NCI-H1417 treated with DMSO at 0.1 percent for 48 hours (cell line): ENCODE data around the gene MIF4GD.
"Not testable (repeated sequence)": the region's sequence is repeated elsewhere in the genome, so short reads cannot be mapped to it uniquely, and the experiment has no call there.

Experiments
- DNase-seq: peaks from one replicate; lab custom pipeline; 2025; lab: John Stamatoyannopoulos, UW

Gene MIF4GD

DNA sequence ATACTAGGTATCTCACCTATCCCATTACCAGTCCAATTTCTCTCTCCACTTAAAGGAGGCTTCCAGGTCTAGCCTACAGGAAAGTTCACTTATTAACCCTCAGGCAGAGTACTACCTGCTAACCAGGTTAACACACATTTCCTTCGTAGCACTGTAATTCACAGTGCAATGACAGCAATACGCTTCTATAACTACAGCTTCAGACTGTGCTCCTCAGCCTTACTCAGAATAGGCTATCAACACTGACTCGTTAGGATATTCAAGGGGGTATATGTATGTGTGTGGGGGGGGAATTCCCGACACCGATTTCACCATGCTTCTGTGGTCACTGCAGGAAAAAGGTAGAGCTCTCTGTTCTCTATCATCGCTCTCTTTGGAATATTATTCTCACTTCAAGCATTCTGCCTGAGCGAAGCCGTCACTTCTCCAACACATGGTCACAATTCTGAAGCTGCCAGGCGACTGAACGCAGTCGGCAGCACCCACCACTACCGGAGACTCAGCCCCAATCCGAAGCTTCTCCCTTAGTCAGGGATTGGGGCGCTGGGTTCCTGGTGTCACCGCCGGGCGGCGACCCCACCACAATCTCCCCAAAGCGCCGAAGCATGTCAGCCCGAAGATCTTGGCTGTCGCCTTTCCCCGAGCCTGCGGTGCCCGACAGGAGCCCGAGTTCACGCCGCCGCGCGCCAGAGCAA, 10.2 kb downstream of the MIF4GD start:
- no peak for DNase-seq

- not testable (repeated sequence) for DNase-seq
These were observed 13.8 kb downstream of the MIF4GD start for GRCh38 chr17:75257228-75257627.

GRCh38 chr17:75255954-75256698, 14.9 kb downstream of the MIF4GD start:
- DNase-seq, result not testable (repeated sequence)

DNA sequence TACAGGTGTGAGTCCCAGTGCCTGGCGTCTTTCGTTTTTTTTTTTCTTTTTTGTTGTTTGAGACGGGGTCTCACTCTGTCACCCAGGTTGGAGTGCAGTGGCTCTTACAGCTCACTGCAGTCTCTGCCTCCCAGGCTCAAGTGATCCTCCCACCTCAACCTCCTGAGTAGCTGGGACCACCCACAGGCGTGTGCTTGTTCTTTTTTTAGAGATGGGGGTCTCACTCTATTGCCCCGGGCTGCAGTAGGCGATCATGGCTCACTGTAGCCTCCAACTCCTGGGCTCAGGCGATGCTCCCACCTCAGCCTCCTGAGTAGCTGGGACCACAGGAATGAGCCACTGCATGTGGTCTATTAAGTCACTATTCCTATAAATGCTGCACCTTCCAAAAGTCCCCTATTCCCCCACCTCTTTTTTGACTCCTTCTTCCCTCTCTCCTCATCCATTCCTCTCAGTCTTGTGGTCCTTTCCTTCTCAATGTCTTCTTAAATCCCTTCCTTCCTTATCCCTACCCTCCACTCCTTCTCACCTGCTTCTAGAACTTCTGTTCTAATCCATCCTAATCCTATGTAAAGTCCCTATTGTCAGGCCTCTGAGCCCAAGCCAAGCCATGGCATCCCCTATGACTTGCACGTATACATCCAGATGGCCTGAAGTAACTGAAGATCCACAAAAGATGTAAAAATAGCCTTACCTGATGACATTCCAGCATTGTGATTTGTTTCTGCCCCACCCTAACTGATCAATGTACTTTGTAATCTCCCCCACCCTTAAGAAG, 18.8 kb downstream of the MIF4GD start:
- no peak for DNase-seq

DNA sequence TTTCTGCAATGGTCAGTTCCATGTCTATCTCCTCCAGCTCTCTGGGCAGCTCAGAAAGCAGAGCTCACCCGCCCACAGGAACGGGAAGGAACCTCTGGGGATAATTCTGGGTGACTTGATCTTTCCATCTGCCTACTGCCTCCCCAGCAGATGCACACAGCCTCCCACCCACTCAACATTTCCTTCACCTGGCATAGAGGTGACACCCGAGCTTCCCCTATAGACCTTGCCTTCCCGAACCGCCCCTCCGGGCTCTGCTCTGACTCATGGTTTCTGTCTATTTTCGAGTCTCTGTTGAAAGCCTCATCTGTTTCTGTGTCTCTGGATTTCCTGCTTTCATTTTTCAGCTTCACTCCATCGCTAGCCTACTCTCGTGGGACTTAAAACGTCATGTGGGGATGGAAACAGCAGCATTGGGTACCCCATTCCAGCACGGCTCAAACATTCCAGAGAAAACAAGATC, 21.0 kb downstream of the MIF4GD start:
- DNase-seq, result no peak

DNA sequence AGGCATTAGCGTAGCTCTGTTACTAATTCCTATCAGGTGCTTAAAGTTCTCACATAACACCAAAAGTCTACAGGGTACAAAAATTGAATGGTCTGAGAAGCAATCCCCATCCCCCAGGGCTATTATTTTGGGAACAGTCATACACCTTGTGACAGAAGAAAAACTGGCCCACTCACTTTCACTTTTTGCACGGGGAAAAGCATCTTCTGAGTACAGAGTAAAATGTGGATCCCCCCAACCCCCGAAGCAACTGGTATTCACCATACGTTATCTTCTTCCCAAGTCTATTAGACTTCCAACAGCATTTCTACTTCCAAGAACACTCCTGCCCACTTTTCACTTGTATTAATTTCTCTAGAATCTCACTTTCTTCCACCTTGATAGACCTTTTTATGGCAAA, 21.5 kb downstream of the MIF4GD start:
- no peak for DNase-seq

- no peak for DNase-seq
These were observed 24.6 kb downstream of the MIF4GD start for GRCh38 chr17:75246404-75246803.

DNA sequence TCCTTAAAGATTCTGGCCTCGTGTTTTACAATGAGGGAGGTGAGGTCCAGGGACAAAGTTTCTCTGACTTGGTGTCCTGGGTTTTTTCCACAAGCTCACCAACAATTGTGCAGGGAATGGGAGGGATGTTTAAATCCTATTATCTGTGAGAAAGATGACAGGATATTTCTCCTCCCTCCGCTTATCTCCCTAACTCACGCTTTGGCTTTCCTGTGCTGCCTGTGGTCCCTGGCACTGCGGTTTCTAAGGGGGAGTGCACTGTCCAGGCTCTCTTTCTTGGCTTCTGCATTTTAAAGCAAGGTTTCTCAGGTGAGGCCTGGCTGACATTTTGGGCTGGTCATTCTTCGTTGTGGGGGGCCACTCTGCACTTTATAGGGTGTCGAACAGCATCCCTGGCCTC, 26.0 kb downstream of the MIF4GD start:
- DNase-seq, result no peak

DNA sequence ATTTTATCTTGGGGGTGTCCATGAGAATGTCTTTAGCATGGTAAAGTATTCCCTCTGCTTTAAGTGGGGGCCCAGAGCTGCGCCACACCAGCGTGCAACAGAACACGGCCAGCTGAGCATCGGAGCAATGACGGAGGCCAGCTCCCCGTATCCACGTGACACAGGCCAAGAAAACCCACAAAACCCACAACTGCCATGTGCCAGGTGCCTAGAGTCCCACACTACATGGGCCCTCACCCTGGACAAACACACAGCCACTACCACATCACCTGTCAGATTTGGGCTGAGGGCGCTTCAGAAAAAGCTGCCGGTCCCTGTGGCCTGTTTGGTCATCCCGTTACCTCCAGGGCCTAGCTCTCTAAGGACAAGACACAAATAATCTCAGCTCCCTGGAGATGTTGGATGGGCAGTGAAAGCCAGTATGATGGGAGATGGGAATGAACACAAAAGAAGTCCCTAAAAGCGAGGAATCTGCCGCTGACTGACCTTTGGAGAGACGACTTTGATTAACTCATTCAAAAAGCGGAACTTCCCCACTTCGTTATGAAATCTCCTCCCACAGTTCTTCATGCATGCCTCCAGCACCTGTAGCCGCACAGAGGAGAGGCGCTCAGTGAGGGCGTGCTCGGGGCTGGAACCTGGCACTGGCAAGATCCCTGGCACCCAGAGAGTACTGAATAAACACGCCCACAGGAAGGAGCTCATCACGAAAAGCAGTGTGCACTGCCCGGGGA, 26.7 kb downstream of the MIF4GD start:
- DNase-seq, result no peak

DNA sequence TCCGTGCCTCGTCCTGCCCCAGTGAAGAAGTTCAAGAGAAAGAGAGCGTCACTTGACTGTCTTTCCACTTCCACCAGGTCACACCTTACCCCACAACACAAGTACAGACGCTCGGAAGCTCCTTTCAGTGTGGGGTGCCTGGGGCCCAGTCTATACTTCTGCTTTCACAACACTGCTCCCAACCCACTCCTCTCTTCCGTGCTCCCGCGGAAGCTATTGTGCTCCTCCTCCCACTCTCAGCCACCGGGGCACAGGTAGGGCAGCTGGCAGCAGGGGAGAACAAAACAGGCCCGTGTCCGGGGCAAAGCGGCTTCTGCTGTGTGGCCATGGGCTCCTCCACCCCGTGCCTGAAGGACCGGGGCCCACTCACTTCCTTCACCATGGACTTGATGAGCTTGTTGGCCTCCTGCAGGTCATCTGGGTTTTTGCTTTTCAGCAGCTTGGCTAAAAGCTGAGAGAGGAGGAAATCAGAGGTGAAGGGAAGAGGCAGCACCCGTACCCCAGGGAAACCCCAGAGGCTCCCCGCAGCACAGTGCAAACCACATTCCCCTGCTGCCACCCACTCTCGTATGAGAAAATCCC, 28.5 kb downstream of the MIF4GD start:
- no peak for DNase-seq

DNA sequence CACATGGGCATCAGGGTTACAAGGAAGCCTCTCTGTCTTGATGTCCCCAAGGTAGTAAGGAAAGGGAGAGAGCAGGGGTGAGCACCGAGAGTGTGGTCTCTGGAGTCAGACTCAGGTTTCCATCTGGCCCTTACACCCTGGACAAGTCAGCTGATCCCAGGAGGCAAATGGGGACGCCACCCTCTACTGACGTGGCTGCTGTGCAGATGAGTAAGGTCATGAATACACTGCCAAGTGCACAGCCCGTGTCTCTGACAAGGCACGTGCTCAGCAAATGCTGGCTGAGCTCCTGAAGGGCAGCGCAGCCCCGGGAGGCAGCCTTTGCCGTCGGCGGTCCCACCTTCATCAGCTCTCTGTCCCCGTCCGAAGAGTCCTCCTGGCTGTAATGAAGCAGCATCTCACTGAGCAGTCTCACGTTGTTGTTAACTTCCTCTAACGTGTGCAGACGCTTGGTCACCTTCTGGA, 29.0 kb downstream of the MIF4GD start:
- no peak for DNase-seq

GRCh38 chr17:75241502-75241901, 29.5 kb downstream of the MIF4GD start:
- no peak for DNase-seq

DNA sequence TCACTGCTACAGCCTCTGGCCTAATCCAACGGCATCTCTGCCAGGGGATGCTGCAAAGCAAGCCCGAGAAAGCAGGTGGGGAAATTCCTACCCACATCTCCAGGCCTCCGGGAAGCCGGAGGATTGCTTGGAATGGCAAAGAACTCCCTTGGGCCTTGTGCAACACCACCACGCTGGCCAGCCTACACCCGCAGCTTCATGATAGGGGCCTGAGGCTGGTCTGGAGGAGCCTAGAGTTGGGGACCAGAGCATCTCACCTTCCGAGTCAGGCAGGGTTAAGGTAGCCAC, 29.9 kb downstream of the MIF4GD start:
- no peak for DNase-seq

DNA sequence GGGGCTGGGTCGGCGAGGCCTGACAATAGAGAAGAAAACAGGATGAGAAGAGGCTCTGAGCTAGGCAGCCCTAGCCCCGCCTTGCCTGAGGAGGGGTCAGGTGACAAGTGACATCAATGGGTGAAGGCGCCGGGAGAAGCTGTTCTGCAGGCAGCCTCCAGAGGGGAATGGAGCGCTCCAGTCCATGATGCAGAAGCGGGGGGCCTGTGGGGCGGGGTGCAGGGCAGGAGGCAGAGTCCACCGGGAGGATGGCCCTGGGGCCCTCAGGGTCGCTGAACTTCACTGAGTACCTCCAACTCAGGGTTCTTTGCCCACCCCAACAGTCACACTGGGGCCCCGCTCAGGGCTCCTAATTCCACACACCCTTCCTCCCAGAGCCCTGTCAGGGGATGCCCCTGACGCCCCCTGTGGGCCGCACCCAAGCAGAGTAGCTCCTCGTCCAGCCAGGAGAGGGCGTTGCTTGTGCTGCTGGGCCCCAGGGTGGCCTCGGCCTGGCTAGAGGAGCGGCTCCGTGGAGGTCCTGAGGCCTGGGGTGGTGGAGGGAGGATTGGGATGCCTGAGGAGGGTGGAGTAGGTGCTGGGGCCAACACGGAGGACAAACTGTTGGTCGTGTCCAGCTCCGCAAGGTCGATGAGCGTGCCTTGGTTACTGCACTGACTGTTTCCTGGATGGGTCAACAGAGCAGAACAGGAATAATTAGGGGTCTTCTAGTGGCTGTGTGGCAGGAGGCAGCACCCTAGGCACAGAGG, 30.5 kb downstream of the MIF4GD start:
- DNase-seq, result no peak

DNA sequence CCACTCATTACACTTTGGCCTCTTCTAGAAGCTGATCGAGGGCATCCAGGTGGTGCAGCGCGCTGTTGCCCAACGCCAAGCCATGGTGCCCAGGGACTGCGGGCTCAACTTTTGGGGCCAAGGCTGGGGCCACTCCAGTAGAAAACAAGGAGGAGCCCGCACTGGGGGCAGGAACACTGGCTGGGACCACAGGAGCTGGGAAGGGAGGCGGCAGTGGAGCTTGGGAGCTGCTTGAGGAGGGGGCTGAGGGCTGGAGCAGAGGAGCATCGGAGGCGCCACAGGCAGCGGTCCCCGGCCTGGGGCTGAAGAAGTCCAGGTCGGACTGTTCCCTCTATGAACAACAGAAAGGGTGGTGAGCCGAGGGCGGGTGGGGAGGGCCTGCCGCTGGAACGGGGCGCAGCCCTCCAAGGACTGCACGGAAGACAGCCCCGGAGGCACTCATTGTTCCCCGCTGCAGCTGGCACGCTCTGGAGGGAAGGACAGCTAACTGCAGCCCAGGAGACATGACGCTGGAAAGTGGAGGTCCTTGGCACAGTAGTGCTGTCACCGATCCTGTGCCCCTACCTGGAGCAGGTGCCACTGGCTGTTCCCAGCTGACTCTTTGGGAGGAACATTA, 31.1 kb downstream of the MIF4GD start:
- no peak for DNase-seq

DNA sequence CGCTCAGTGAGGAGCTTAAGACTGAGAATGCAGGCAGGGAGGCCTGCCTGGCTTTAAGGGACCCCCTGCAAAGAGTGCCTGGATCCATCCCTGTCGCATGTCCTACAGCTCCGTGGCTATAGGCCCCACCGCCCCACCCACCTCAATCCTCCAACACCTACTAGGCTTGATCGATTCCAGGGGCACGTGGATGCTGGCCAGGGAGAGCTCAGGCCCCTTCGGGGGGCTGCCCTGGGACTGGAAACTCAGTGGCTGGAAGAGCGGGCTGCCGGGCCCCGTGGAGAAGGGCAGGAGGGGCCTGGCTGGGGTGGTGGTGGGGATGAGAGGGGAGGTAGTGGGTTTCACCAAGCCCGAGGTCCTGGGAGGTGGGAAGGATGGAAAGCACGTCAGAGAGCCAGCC, 31.8 kb downstream of the MIF4GD start:
- no peak for DNase-seq

- DNase-seq, result no peak
These were observed 32.3 kb downstream of the MIF4GD start for GRCh38 chr17:75238684-75239191.

DNA sequence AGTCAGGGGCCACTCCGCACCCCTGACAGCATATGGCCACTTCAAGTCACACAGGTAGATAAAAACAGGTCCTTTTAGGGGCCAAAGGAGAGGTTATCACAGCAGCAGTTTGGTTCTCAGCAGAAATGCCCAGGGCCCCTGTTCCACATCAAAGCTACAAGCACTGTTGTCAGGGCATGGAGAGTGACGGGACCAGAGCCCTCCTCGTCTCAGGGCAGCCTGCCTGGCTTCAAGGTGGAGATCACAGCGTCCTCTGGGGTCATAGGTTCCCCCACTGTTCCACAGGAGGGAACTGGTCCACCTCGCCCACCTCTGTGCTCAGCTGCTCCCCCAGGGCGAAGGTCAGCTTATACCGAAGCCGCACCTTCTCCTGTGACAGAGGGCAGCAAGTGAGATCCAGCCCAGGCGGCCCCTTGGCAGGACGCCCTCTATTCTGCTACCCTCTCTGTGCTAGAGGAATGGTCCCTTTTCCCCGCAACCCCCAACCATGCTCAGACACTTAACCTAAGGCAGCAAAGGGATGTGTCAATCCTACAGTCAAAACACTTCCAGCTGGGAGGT, 32.9 kb downstream of the MIF4GD start:
- DNase-seq, result no peak

DNA sequence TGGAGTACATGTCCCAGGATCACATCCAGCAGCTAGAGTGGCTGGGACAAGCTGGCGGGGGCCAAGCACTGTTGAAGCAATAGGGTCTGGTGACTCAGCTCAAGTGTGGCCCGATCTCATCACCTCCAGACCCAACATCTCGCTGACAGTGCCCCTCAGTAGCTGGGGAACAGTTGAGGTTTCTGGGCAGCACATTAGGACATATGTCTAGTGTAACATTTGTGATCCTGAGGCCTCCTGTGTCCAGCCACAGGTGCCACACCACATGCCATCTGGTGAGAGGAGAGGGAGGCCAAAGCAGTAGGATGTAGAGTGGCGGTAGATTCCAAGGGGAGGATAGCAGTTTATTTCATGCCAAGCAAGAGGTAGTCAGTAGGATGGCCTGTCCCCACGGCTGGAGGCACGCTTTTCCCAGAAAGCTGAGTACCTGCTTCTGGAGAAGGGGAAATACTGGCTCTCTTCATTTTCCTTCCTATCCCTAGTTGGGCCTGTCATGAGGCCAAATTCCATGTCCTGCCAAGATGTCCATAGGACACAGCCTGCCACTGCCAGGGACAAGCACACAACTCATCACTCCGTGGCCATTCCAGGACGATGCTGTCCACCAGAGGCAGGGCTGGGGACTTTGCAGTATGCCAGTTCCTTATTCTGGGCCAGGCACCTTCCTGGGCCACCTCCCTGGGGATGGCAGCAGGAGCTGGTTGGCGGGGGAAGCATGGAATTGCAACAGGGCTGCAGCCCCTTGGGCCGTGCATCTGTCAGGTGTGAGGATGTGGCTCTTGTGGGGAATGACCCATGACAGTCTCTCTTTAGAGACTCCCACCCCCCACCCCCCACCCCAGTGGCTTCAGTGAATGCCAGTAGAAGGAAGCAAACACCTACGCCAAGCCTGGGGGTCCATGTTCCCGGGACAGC, 33.7 kb downstream of the MIF4GD start:
- DNase-seq, result no peak
